Measurements from ENCODE around the gene MYOM1.

Gene MYOM1

DNA sequence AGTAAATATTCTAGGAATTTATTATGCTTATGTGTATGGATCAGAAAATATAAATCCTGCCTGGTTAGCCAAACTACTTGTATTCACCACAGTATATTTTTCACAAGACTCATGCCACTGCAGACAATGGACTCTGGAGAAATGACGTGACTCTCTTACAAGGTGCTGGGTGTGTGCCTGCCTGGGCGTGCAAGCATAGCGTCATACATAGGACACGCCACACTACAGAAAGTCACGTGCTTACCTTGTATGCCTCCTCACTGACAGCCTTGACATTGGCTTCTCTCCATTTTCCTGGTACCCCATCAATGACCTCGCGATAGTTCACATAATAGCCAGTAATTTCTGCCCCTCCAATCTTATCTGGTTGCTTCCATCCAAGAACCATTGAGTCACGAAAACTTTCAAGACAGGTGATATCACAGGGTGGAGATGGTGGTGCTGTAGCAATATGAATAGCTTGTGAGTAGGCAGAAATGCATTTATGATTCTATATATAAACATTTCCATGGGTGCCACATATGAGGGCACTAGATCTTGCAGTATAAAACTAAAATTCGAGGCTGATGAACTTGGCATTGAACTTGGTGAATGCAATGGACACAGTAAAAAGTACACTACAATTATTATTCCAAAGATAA lies 93.2 kb downstream of the MYOM1 start:
- DNase-seq = no peak
- intact Hi-C loops (cut with DNase I) = loop anchor here (10.0 kb wide), 2 partner anchors 62 to 118 kb away; partner anchors contain the start of gene MYL12A

DNA sequence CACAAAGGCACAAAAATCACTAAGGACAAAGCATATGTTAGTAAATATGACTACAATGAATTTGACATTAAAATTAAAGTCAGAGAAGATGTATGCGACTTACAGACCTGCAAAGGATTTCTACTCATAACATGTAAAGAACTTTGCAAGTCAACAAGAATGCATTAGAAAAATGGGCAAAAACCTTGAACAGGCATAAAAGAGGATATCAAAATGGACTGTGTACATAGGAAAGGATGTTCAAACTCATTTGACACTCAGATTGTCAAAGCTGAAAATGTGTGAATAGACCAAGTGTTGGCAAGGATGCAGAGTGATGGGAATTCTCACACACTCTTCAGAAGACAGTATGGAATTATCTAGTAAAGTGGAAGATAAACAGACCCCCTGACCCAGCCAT lies 94.9 kb downstream of the MYOM1 start:
- no peak for DNase-seq
- intact Hi-C loops (cut with DNase I) = loop anchor here (10.0 kb wide), 2 partner anchors 60 to 120 kb away; partner anchors contain the start of gene MYL12A

DNA sequence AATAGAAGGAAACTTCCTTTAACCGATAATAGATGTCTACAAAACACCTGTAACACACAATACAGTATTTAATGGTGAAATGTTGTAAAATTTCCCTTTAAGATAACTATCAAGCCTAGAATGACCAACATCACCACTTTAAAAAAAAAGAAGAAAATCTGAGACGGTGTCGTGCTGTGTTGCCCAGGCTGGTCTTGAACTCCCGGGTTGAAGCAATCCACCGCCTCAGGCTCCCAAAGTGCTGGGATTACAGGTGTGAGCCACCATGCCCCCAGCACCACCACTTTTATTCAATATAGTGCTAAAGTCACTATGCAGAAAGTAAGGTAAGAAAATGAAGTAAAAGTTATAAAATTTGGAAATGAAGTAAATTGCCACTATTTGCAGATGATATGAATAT lies 96.9 kb downstream of the MYOM1 start:
- intact Hi-C loops (cut with DNase I) = loop anchor here (10.0 kb wide), 2 partner anchors 58 to 122 kb away; partner anchors contain the start of gene MYL12A
- DNase-seq = no peak

DNA sequence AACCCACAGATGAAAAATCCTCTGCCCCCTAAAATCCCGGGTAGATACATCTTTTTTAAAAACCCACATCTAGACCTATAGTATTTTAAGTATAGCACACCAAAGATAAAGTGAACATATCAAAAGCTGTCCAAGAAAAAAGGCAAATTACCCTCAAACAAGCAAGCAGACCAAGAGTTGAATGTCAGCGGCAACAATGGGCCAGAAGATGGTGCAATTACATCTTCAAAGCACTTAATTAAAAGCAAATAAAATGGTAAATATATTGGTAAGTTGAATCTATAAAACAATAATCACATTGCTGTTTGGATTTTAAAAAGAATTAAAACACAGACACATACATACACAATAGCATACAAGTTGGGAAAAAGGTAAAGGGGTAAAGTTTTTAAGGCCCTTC lies 98.5 kb downstream of the MYOM1 start:
- intact Hi-C loops (cut with DNase I) = loop anchor here (10.0 kb wide), 2 partner anchors 56 to 124 kb away; partner anchors contain the start of gene MYL12A
- DNase-seq = no peak

DNA sequence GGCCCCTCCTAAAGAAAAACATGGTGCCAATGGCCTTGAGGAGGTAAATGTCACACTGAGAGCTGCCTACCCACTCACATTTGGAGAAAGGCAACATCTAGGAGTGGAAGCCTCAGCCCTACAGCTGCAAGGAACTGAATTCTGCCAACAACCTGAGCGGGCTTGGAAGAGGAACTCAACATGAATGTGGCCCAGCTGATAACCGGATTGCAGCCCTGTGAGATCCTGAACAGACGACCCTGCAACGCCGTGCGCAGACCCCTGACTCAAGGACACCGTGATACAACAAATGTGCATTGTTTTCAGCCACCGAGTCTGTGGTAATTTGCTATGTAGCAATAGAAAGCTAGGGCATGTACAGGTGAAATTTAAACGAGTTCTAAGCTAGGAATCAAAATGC lies 99.4 kb downstream of the MYOM1 start:
- no peak for DNase-seq
- intact Hi-C loops (cut with DNase I) = loop anchor here (10.0 kb wide), 2 partner anchors 56 to 124 kb away; partner anchors contain the start of gene MYL12A

DNA sequence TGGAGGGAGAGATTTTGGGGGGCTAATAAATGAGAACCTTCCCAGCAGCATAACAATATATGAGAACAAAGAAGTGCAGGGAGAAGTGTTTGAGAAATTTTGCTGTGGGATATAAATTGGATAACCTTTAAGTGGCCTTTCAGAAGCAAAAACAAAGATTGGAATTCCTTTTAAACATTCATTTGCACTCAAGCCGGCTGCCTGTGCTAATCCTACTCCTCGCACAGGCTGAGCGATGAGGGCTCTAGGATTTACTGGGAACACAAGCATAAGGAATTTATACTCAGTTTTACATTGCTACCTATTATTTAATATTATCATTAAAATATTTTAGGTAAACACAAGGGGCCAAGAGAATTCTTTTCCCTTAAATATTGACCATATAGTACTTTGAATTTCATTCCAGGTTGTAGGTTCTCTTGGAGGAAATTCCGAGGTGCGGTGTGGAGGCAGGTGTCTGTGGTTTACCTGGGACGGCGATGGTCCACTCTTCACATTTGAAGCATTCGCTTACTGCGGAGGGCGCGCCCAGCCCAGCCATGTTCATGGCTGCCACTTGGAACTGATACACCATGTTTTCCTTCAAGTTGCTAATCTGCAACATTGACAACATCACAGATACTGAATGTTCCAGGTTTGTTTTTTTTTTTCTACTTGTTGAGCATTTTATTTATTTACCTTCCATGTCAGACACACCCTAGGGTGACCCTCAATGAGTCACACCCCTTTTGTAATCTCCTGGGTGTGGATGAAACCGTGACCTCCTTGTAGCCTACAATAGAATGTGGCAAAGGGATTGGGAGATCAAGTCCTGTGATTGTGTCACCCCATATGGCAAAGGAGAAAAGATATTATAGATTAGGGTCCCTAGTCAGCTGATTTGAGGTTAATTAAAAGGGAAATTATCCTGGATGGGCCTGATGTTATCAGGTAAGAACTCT lies 100.1 kb downstream of the MYOM1 start:
- intact Hi-C loops (cut with DNase I) = loop anchor here (10.0 kb wide), 2 partner anchors 55 to 125 kb away; partner anchors contain the start of gene MYL12A

DNA sequence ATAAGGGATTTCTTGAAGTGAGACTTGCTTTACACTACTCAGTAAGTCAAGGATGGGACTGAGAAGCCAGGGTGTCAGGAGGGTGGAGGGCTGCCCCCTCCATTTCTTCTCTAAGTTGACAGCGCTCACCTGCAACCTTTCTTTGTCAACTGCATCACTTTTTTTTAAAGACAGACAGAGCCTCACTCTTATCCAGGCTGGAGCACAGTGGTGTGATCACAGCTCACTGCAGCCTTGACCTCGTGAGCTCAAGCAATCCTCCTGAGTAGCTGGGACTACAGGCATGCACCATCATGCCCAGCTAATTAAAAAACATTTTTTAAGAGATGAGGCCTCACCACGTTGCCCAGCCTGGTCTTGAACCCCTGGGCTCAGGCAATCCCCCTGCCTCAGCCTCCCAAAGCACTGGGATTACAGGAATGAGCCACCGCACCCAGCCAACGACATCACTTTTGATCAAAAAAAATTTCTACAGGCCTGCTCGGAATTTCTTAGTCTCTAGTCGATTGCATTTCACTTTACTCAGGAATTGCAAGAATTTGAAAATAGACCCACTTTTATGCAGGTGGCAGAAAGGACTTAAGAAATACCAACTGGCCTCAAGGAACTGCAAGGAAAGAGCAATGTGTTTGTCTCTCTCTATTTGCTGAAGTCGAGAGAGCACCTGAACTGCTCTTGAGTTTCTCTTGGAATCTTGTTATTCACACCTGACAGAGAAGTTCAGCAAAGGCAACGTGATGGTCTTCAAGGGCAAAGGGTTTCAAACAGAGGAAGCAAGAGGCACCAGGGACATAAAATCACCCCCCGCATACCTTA lies 101.4 kb downstream of the MYOM1 start:
- DNase-seq = no peak
- intact Hi-C loops (cut with DNase I) = no loop called here

More for the DNA sequence above, 100.1 kb downstream of the MYOM1 start:
- no peak for DNase-seq

DNA sequence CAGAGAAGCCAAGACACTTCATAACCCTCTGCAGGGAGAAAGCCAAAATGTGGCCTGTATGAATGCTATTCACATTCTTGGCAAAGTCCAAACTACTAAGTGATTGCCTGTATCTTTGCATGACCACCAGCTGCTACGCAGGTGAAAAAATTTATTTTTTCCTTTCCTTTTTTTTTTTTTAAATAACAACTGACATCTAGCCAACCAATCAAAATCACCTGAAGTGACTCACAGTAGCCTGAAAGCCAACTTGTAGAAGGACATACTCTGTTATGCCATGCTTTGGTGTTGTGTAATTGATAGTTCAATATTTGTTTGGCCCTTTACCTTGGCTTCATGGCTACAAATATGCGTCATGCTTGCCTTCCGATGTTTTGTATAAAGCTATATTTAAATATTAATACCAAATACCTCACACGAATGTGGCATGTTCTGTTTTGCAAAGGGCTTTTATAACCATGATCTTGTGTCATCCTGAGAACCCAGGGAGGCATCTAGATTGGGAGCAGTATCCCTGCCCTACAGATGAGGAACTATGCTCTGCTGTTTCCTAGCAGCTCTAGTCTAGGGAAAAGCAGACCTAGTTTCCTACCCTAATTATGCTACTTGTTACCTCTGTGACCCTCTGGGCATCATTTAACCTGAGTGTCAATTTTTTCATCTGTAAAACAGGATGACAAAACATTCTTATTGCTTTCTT lies 102.1 kb downstream of the MYOM1 start:
- intact Hi-C loops (cut with DNase I) = no loop called here
- no peak for DNase-seq

DNA sequence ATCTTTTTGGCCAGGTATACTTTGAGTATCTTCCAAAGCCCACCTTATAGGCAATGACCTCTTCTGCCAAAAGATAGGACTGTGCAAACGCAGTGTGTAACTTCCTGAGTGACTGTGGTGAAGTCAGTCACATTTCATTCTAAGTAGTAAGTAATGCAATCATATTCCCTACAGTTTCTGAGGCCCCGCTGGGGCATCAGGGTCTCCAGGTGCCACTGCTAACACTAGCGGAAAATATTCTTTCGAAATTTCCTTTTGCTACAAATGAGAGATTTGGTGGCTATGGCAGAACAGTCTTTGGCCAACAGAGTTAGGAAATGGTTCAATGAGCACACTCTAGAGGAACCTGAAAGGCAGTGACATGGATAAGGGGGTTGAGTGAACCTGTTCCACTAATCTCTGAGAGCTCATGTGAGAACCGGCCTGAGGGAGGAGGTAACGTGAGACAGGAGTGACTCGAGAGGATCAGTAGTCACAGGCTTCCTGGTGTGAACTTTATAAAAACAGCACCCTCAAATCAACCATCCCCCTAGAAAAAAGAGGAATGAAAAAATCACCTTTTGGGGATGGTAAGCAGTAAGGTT lies 104.2 kb downstream of the MYOM1 start:
- intact Hi-C loops (cut with DNase I) = no loop called here

DNA sequence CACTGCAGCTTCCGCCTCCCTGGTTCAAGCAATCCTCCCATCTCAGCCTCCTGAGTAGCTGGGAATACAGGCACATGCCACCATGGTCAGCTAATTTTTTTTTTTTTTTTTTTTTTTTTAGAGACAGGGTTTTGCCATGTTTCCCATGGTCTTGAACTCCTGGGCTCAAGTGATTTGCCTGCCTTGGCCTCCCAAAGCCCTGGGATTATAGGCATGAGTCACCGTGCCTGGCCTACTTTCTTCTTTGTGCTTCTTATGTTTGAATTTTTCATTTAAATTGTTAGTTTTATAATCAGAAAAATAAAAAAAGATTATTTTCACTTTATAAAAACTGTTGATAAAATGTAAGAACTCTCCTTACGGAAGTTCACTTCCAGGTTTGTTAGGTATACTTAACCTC lies 105.3 kb downstream of the MYOM1 start:
- no peak for DNase-seq
- intact Hi-C loops (cut with DNase I) = no loop called here

More for the DNA sequence above, 104.2 kb downstream of the MYOM1 start:
- DNase-seq = no peak

DNA sequence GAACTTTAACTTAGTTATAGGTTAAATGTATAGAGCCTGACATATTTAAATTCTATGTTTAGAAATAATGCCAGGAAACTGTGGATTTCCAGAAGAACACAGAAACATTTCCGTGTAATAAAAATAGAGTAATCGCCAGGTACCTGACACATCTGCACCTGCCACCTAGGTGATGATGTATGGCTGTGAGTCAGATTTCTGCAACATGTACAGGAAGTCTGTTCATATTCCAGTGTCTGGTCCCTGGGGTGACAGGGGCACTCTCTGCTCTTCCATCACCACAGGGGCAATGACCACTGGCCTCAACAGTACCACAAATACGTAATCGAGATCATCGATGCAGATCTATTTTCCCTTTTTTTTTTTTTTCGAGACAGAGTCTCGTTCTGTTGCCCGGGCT lies 105.7 kb downstream of the MYOM1 start:
- no peak for DNase-seq
- intact Hi-C loops (cut with DNase I) = no loop called here

DNA sequence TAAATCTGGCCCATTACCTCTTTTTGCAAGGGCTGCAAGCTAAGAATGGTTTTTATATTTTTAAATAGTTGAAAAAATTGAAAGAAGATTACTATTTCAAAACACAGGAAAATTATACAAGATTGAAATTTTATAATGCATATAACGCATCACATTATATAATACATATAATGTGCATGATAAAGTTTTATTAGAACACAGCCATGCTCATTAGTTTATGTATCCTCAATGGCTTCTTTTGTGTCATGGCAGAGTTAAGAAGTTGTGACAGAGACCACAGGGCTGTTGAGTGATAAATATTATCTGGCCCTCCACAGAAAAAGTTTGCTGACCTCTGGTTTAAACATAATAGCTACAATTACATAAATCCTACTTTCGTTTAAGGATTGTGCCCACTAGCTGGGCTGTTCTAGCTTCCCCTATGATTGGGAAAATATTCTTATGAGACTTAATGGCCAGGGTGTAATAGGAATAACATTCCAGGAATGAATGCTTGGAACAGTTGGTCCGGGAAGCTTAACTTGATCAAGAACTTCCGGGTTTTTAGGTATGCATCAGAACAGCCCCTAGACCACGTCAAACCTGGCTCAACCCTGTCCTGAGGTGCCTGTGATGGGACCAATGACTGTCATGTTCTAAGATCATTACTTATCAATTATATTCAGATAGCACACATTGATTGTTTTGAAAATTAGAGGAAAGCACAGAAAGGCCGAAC lies 108.1 kb downstream of the MYOM1 start:
- intact Hi-C loops (cut with DNase I) = no loop called here
- DNase-seq = no peak

DNA sequence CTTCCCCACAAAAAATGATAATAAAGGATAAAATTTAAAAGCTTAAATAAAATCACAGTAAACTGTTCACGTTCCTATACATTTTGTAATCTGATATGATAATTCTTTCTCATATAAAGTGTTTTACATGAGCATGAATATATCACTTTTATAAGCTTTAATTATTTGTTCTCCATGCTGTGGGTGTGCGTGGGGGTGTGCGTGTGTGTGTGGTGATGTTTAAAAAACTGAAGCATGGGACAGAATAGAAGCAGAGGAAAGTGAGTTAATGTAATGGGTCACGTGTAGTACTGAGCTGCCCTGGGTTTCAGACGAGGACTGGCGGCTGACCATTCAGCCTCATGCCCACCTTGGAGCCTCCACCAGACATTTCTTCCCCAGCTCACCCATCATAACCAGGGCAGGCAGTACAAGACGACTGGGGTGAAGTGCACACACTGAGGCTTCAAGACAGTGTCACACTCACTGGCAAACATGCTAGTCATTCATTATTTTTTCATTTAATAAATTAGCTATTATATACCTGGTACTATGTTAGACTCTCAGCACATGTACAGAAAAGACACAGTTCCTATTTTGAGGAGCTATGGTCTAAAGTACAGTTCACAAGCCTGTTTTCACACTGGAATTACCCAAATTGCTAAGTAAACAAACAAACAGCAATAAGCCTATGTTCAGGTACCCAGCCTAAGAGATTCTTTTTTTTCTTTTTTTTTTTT lies 109.6 kb downstream of the MYOM1 start:
- intact Hi-C loops (cut with DNase I) = no loop called here
- no peak for DNase-seq

DNA sequence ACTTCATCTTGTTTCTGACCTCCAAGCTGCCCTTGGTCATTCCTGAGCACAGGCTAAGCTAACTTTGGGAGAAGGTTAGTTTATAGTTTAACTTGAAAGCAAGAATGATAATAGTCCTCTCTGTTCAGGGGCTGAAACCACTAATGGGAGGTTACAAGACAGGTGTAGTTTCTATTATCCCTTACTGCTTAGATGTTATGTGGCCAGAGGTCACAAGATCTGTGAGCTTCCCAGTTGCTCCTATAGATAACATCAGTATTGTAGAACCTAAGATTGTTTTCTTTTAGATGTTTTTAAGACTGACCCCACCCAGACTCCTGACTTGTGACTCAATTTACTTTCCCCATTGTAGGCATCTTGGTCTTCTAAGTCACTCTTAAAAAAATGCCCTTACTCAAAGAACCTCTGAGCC lies 112.0 kb downstream of the MYOM1 start:
- DNase-seq = no peak
- intact Hi-C loops (cut with DNase I) = no loop called here

DNA sequence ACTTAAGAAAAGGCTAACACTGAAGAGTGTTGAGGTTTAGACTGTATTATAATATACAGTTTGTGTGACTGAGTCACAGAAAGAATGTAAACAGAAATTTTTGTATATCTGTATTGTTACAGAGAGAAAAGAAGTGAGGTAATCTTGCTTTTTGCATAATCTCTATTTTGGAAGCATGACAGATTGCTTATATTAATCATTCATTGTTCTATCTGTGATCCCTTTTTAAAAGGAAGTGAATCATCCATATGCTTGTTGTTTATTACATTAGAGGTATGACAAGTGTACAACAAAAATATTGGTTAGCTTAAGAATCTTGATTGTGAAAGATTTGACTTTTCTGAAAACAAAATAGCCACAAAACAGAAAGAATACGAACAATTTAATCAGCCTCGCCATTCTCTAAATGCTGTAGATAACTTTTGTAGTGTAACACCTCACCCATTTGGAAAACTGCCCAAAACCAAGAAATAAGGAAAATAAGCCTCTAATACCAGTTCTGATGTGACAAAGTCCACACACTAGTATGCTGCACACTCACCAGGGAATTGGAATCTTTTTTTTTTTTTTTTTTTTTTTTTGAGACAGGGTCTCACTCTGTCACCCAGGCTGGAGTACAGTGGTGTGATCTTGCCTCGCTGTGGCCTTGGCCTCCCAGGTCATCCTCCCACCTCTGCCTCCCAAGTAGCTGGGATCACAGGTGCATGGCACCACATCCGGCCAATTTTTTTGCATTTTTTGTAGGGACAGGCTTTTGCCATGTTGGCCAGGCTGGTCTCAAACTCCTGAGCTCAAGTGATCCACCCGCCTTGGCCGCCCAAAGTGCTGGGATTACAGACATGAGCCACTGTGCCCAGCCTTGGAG lies 115.3 kb downstream of the MYOM1 start:
- no peak for DNase-seq
- intact Hi-C loops (cut with DNase I) = no loop called here

DNA sequence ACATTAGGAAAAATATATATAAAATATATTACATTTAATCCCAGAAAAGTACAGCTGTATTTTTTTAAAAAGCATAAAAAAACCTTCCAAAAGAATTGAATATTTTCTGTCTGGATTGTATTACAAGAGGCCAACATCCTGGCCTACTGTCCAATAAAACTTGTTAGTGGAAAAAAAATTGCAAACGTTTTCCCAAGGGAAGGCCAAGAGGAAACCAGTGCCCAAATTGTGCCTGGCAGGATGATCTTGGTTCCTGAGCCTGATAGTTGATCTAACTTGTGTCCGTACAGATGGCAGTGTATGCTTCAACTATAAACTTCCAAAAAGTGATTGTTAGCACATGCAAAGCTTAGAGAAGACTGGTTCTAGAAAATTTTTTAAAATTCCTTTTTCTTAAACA lies 116.2 kb downstream of the MYOM1 start:
- no peak for DNase-seq
- intact Hi-C loops (cut with DNase I) = no loop called here

DNA sequence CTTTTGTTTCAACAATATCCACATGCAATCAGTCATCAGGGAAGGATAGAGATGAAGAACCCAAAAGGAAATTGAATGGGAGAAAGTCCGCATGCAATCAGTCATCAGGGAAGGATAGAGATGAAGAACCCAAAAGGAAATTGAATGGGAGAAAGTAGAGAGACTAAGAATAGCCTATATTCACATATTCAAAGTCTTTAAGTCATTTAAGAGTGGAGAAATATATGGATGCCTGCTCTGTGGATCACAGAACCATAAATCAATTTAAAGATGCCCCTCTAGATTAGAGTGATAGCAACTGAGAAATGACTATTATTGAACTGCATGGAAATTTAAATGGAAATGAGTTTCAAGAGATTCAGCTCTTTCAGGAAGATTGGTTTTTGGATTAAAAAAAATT lies 116.8 kb downstream of the MYOM1 start:
- DNase-seq = no peak
- intact Hi-C loops (cut with DNase I) = no loop called here

Measured in posterior cingulate gyrus (tissue), 11 donors.